H1 (cell line): ENCODE data around the gene KAT14.
"Not testable (repeated sequence)": the region's sequence is repeated elsewhere in the genome, so short reads cannot be mapped to it uniquely, and the experiment has no call there.

ENCODE experiments used
- CBX5 ChIP-seq: fragments of 300-800, 300-1000 bp; sonication (generic); IDR thresholded peaks from 2 replicates; pipeline ENCODE4 v1.7.1; 2016; ENCODE audit warnings: antibody characterized with exemption, low read length, low read depth
- CTCF ChIP-seq, 3 experiments: IDR thresholded peaks; 1 replicate in 2 of 3; 2 replicates in 1 of 3; pipeline versions ENCODE4 v1.5.1 to v1.6.1; 2011; ENCODE audit warnings: low read length in 3 of 3, mild to moderate bottlenecking in 3 of 3, inconsistent platforms in 2 of 3, low read depth in 1 of 3, moderate library complexity in 1 of 3; ENCODE audit not compliant: insufficient read depth in 1 of 3; ENCODE audit errors: control extremely low read depth in 1 of 3
- TAF1 ChIP-seq: IDR thresholded peaks from 2 replicates; pipeline ENCODE4 v1.6.1; 2011; ENCODE audit warnings: mild to moderate bottlenecking, low read depth, low read length

- not testable (repeated sequence) for TF ChIP-seq CTCF (IDR thresholded peaks at IDR 0.05; ENCODE audit: control extremely low read depth in 1 of 3, insufficient read depth in 1 of 3, low read depth in 1 of 3, low read length in 3 of 3); TAF1; CBX5
These were observed 42.7 kb downstream of the KAT14 start for GRCh38 chr20:18180366-18180765.
